ENCODE measurements around the gene RTN4.
"Not testable (repeated sequence)": the region's sequence is repeated elsewhere in the genome, so short reads cannot be mapped to it uniquely, and the experiment has no call there.

RTN4 gene

DNA sequence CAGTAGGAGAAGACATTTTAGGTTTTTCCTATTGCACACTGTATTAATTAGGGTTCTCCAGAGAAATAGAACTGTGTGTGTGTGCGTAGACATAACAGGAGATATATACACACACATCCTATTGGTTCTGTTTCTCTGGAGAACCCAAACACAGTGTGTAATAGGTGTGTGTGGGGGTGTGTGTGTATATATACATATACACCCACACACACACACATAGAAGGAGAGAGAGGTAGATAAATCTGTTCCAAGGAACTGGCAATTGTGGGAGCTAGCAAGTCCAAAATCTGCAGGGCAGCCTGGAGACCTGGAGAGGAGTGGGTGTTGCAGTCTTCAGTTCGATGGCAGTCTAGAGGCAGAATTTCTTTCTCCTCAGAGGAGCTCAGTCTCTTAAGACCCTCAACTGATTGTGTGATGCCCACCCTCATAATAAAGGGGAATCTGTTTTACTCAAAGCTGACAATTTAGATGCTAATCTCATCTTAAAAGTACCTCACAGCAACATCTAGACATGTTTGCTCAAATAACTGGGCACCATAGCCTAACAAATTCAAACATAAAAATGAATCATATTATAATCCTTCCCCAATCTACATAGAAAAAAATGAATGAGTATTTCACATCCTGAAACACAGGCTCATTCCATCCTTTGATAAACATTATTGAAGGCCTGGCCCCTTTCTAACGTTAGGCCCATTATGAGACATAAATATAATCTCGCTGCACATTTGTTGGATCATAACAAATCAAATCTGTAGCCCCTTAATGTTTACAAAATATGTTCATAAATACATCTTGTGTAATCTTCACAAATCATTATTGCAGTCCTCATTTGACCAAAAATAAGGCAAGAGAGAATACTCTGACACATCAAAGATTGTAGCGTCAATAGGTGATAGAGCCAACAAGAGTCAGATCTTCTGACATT is 35.1 kb upstream of the RTN4 start:
- H3K4me1 Mint-ChIP-seq: no peaks in the 10 kb centered on the region
- no peak overlapping the region for H3K27ac Mint-ChIP-seq

DNA sequence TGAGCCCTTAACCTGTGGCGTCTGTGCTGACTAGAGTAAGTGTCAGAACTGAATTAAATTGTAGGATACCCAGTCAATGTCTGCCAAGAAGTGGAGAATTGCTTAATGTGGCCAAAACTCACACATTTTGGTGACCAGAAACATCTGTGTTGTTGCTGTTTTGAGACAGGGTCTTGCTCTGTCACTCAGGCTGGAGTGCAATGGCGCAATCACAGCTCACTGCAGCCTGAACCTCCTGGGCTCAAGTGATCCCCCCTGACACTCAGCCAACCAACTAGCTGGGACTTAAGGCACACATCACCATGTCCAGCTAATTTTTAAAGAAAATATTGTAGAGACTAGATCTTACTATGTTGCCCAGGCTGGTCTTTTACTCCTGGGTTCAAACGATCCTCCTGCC is 34.4 kb upstream of the RTN4 start:
- Mint-ChIP-seq H3K9me3 (peaks cover 9% of the 10 kb centered on the region), H3K4me3 (no peak overlapping the region), H3K36me3 (no peaks in the 10 kb centered on the region), H3K27ac (no peak overlapping the region), H3K4me1 (no peaks in the 10 kb centered on the region)
- DNase-seq (ENCODE audit: low spot score in 2 of 2): no peak
- no peak for ATAC-seq

More for the DNA sequence above, 35.1 kb upstream of the RTN4 start:
- DNase-seq (ENCODE audit: low spot score in 2 of 2): no peak
- Mint-ChIP-seq H3K4me3 (no peak overlapping the region), H3K36me3 (no peaks in the 10 kb centered on the region), H3K9me3 (peaks cover 5% of the 10 kb centered on the region)
- no peak for ATAC-seq

DNA sequence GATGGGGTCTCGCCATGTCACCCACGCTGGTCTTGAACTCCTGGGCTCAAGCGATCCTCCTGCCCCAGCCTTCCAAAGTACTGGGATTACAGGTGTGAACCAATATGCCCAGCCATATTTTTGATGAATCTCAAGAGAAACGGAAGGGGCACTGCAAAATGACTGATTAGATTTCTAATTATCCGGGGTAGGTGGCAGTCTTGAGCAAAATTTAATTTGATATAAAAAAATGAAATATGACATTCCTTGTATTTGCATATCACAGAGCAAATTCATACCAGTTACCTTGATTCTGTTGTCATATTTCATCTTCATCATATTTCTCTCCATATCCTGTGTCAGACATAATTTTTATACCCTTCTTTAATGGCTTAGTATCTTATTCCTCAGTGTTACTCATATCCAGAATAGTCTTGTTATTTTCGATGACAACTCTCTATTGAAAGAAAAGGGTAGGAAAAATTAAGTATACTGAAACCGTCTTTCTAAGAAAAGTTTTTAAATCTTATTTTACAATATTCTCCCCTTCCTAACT is 30.0 kb upstream of the RTN4 start:
- H3K9me3 Mint-ChIP-seq: peaks cover 9% of the 10 kb centered on the region
- ATAC-seq (no peak), DNase-seq (ENCODE audit: low spot score in 2 of 2) (no peak)
- H3K27ac Mint-ChIP-seq: no peak overlapping the region
- H3K36me3 Mint-ChIP-seq: no peaks in the 10 kb centered on the region
- no peak overlapping the region for H3K4me3 Mint-ChIP-seq
- no peaks in the 10 kb centered on the region for H3K4me1 Mint-ChIP-seq

DNA sequence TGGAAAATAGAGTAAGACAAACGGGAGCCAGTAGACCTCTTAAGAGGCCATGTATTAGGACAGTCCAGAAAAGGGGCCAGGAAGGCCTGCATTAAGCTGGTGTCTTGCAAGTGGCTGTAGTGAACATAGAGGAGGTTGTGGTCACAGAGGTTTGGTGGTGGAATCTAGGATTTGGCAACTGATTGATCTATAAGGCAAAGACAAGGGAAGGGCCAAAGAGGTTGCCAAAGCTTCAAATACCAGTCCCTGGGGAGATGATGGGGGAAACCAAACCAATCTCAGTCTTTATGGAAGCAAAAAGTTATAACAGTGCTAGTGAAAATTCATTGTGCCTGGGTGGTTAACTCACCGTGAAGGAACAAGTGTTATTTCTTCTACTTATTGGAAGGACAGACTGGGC is 28.7 kb upstream of the RTN4 start:
- DNase-seq (ENCODE audit: low spot score in 2 of 2): no peak
- no peak for ATAC-seq
- Mint-ChIP-seq H3K27ac (no peak overlapping the region), H3K36me3 (no peaks in the 10 kb centered on the region), H3K4me3 (no peak overlapping the region), H3K9me3 (peaks cover 9% of the 10 kb centered on the region), H3K4me1 (no peaks in the 10 kb centered on the region)

DNA sequence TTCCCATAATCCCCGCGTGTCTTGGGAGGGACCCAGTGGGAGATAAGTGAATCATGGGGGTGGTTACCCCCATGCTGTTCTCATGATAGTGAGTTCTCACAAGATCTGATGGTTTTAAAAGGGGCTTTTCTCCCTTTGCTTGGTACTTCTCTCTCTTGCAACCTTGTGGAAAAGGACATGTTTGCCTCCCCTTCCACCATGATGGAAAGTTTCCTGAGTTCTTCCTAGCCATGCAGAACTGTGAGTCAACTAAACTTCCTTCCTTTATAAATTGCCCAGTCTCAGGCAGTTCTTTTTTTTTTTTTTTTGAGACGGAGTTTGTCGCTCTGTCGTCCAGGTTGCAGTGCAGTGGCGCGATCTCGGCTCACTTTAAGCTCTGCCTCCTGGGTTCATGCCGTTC is 26.5 kb upstream of the RTN4 start:
- H3K27ac Mint-ChIP-seq: no peak overlapping the region
- H3K9me3 Mint-ChIP-seq: peaks cover 9% of the 10 kb centered on the region
- DNase-seq (ENCODE audit: low spot score in 2 of 2): no peak
- ATAC-seq: no peak
- no peak overlapping the region for H3K4me3 Mint-ChIP-seq
- no peaks in the 10 kb centered on the region for H3K4me1 Mint-ChIP-seq
- H3K36me3 Mint-ChIP-seq: no peaks in the 10 kb centered on the region

DNA sequence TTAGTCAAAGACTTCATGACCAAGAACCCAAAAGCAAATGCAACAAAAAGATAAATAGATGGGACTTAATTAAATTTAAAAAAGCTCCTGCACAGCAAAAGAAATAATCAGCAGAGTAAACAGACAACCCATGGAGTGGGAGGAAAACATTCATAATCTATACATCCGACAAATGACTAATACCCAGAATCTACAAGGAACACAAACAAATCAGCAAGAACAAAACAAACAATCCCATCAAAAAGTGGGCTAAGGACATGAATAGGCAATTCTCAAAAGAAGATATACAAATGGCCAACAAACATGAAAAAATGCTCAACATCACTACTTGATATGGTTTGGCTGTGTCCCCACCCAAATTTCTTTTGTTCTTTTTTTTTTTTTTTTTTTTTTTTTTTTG is 25.8 kb upstream of the RTN4 start:
- not testable (repeated sequence) for H3K9me3 Mint-ChIP-seq; ATAC-seq; H3K4me1 Mint-ChIP-seq; H3K27ac Mint-ChIP-seq; H3K36me3 Mint-ChIP-seq; H3K4me3 Mint-ChIP-seq; DNase-seq (ENCODE audit: low spot score in 2 of 2)

DNA sequence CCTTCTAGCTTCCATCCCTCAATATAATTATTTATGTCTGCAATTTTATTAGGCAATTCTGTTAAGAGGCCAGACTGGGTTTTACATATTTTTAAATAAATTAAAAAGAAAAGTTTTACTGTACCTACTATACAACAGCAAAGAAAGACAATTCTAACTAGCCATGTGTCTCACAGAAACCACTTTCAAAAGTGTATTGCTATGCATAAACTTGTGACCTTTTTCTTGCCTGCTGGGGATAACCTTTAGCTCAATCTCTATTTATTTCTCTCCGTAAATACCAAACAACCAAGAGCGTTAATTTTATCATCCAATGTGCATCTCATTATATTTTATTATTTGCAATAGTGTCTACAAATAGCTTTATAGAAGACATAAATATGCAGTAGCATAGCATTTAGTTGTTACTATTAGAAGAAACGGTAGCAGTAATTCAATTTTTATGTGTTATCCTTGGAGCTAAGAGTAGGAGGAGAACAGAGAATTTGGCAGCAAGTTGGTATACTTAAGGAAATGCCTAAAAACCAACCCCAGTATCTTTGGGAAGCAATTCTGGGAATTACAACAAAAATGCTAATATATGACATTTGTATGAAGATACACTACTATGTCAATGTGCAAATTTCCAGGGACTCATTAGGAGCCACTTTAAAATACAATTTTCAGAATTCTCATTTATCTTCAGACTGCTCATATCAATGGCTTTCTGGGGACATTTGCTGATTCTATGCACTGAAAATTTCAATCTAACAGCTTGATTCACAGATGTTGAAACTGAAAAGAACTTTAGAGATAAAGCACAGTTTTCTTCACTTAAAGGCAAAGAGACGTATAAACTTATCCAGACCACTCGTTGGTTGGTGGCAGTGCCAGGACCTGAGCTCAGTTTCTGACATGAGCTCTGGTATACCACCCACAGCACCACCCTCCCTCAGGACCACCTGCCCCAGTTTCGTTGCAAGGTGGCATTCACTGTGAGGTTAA is 23.0 kb upstream of the RTN4 start:
- Mint-ChIP-seq H3K4me3 (no peak overlapping the region), H3K36me3 (no peaks in the 10 kb centered on the region), H3K27ac (no peak overlapping the region), H3K4me1 (no peaks in the 10 kb centered on the region), H3K9me3 (no peaks in the 10 kb centered on the region)
- DNase-seq (ENCODE audit: low spot score in 2 of 2) (no peak), ATAC-seq (no peak)

DNA sequence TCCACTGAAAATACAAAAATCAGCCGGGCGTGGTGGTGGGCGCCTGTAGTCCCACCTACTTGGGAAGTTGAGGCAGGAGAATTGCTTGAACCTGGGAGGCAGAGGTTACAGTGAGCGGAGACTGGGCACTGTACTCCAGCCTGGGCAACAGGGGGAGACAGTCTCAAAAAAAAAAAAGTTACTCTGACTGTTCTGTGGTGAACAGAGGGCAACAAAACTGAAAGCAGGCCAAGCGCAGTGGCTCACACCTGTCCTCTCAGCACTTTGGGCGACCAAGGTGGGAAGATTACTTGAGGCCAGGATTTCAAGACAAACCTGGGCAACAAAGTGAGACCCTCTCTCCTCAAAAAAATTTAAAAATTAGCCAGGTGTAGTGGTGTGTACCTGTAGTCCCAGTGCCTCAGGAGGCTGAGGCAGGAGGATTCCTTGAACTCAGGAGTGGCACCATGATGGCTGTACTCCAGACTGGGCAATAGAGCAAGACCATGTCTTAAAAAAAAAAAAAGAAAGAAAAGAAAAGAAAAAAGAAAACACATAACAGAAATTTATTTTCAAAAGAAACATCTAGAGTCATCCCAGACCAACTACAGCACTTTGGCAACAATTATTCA is 13.6 kb upstream of the RTN4 start:
- Mint-ChIP-seq H3K36me3 (no peaks in the 10 kb centered on the region), H3K27ac (peak overlapping the region; percentile 2), H3K9me3 (no peaks in the 10 kb centered on the region), H3K4me1 (peaks cover 7% of the 10 kb centered on the region), H3K4me3 (peak overlapping the region; percentile 4)
- ATAC-seq: peak; percentile 82
- no peak for DNase-seq (ENCODE audit: low spot score in 2 of 2)

DNA sequence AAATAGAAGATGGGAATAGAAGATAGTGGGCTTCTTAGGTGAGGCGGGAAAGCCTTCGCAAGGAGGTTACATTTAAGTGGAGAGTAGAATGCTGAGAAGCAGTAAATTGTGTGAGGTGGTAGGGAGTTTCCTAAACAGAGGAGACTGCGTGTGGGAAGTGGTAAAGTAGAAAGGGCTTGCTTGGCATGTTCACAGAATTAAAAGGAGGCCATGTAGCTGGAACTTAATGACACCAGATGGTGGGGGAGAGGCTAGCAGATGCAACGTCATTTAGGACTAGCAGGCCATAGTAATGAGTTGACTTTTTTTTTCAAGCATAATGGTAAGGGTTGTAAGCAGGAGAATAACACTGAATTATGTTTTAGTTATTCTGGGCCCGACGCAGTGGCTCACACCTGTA is 13.0 kb upstream of the RTN4 start:
- DNase-seq (ENCODE audit: low spot score in 2 of 2) (no peak), ATAC-seq (peak; percentile 92)
- Mint-ChIP-seq H3K9me3 (no peaks in the 10 kb centered on the region), H3K4me3 (peak overlapping the region; percentile 4), H3K27ac (peak overlapping the region; percentile 2), H3K36me3 (no peaks in the 10 kb centered on the region), H3K4me1 (peaks cover 7% of the 10 kb centered on the region)

DNA sequence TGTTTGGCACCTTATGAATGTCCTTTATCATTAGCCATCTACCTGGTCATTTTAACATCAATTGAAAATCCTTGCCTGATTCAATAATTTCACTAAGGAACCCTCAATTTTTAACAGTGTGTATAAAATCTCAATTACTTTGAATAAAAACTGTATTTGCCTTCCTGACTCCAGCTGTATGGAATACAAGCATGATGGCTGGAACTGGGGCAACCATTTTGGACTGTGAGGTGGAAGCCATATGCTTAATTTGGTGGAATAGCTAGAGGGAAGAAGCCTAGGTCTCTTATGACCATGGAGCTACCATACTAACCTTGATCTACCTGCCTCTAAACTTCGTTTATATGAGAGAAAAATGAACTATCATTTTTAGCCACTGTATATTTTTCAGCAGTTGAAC is 12.5 kb upstream of the RTN4 start:
- Mint-ChIP-seq H3K36me3 (no peaks in the 10 kb centered on the region), H3K9me3 (no peaks in the 10 kb centered on the region), H3K4me1 (peaks cover 7% of the 10 kb centered on the region), H3K4me3 (no peak overlapping the region), H3K27ac (peak overlapping the region; percentile 2)
- DNase-seq (ENCODE audit: low spot score in 2 of 2): no peak
- ATAC-seq: no peak

DNA sequence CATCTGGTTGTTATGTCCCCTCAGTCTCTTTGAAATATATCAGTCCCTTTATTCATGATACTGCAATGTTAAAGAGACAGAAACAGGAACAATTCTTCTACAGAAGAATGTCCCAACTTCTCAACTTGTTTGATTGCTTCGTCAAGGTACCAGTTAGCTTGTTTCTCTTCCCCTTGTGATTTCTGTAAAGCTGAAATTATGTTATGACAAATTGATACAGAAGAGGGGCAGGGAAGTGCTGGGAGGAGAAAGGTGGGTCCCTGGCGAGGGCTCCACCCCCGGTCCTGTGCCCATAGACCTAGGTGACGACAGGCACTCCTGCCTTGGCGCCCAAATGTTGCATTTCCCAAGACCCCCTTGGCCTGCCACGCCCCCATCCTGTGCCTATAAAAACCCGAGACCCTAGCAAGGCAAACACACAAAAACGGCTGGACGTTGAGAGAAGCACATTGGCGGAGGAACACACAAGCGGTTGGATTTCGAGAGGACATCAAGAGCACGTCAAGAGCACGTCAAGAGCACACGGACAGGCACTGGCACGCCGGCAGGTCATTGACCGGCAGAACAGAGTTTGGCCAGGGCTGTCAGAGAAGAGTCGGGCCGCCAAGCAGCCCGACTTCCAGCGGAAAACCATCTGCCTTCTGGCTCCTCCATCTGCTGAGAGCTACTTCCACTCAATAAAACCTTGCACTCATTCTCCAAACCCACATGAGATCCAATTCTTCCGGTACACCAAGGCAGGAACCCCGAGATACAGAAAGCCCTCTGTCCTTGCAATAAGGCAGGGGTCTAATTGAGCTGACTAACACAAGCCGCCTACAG is 11.5 kb upstream of the RTN4 start:
- no peaks in the 10 kb centered on the region for H3K9me3 Mint-ChIP-seq
- no peak overlapping the region for H3K4me3 Mint-ChIP-seq
- DNase-seq (ENCODE audit: low spot score in 2 of 2): no peak
- H3K36me3 Mint-ChIP-seq: no peaks in the 10 kb centered on the region
- no peak for ATAC-seq
- peaks cover 7% of the 10 kb centered on the region for H3K4me1 Mint-ChIP-seq
- no peak overlapping the region for H3K27ac Mint-ChIP-seq

DNA sequence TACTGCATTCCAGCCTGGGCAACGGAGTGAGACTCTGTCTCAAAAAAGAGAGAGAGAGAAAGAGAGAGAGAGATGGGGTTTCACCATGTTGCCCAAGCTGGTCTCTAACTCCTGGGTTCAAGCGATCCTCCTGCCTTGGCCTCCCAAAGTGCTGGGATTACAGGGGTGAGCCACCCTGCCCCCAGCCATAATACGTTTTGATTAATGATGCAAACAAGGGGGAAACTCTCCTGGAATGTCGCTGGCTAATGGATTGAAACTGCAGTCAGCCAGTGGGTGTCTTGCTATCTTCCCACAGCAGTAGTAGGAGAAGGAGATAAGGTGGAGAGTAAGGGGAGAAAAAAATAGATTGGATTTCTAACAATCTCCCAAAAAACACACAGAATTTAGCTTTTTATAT is 9.5 kb upstream of the RTN4 start:
- no peak for ATAC-seq
- Mint-ChIP-seq H3K4me3 (no peak overlapping the region), H3K4me1 (peaks cover 7% of the 10 kb centered on the region), H3K9me3 (no peaks in the 10 kb centered on the region), H3K36me3 (no peaks in the 10 kb centered on the region), H3K27ac (no peak overlapping the region)
- no peak for DNase-seq (ENCODE audit: low spot score in 2 of 2)

DNA sequence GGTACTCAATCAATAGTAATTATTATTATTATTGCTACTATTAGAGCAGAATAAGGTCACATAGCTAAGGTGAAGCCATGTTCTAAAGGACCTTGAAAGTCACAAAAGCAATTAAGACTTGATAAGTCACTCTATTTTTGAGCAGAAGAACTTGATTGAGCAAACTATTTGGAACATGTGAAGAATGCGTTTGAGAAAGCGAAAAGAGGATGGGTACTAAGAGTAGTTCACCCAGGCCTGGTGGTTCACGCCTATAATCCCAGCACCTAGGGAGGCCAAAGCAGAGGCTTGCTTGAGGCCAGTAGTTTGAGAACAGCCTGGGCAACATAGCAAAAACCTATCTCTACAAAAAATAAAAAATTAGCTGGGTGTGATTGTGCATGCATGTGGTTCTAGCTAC is 7.2 kb upstream of the RTN4 start:
- ATAC-seq: no peak
- H3K4me1 Mint-ChIP-seq: peaks cover 14% of the 10 kb centered on the region
- H3K9me3 Mint-ChIP-seq: no peaks in the 10 kb centered on the region
- H3K36me3 Mint-ChIP-seq: no peaks in the 10 kb centered on the region
- H3K4me3 Mint-ChIP-seq: no peak overlapping the region
- no peak for DNase-seq (ENCODE audit: low spot score in 2 of 2)
- H3K27ac Mint-ChIP-seq: no peak overlapping the region

DNA sequence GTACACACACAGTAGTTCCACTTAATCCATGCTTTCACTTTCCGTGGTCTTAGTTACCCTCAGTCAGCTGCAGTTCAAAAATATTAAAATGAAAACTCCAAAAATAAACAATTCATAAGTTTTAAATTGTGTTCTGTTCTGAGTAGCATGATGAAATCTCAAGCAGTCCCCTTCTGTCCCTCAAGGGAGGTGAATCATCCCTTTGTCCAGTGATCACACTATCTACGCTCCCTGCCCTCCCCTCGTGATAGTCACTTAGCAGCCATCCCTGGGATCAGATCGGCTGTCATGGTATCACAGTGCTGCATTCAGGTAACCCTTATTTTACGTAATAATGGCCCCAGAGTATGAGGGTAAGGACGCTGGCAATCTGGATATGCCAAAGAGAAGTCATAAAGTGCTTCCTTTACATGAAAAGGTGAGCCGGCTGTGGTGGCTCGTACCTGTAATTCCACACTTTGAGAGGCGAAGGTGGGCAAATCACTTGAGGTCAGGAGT is 5.8 kb upstream of the RTN4 start:
- DNase-seq (ENCODE audit: low spot score in 2 of 2): no peak
- Mint-ChIP-seq H3K4me3 (no peak overlapping the region), H3K4me1 (peaks cover 25% of the 10 kb centered on the region), H3K27ac (no peak overlapping the region), H3K36me3 (peaks cover under 1% of the 10 kb centered on the region), H3K9me3 (no peaks in the 10 kb centered on the region)
- no peak for ATAC-seq
